ENCODE data around the gene ORM2.

- TF ChIP-seq ZNF274 (IDR thresholded peaks at IDR 0.05; ENCODE audit: low read depth, low read length): no peak
- TF ChIP-seq CTCF (IDR thresholded peaks at IDR 0.05 in 2 of 3, conservative IDR thresholded peaks at IDR 0.05 in 1 of 3; ENCODE audit: borderline replicate concordance in 1 of 3, insufficient read depth in 1 of 3, low read depth in 2 of 3, low read length in 2 of 3): peak; percentile 42 to 96 (median 94); a peak in 5 of 6 replicates
- no peak for TF ChIP-seq EZH2phosphoT487 (IDR thresholded peaks at IDR 0.05; ENCODE audit: borderline replicate concordance)
- TF ChIP-seq POLR2A (IDR thresholded peaks at IDR 0.05; ENCODE audit: borderline replicate concordance, extremely low read depth, insufficient read depth, insufficient read length): no peak
- TF ChIP-seq EZH2 (IDR thresholded peaks at IDR 0.05): no peak
- no peak for TF ChIP-seq CEBPB (IDR thresholded peaks at IDR 0.05; ENCODE audit: low read depth)
- TF ChIP-seq POLR2AphosphoS5 (IDR thresholded peaks at IDR 0.05; ENCODE audit: low read depth, low read length): no peak
- no peak for TF ChIP-seq SIN3A (IDR thresholded peaks at IDR 0.05; ENCODE audit: low read depth)
- no peak for TF ChIP-seq EGR1 (IDR thresholded peaks at IDR 0.05; ENCODE audit: low read depth)
- TF ChIP-seq JUND (IDR thresholded peaks at IDR 0.05): no peak
- TF ChIP-seq YY1 (IDR thresholded peaks at IDR 0.05; ENCODE audit: extremely low read depth, insufficient replicate concordance, low read depth, low read length): no peak
- TF ChIP-seq REST (IDR thresholded peaks at IDR 0.05; ENCODE audit: low read depth): no peak
These were observed 9.7 kb downstream of the ORM2 start for GRCh38 chr9:114339130-114339908.
